Trophoblast cell (in vitro differentiated cells and primary cell): Measurements from ENCODE around the gene IVNS1ABP.

Experiments
- DNase-seq, 2 donors: peaks; one replicate each; pipeline ENCODE4 v3.0.0-alpha.2; 2016
- H2AFZ ChIP-seq: 2 replicates; pipeline ENCODE4 v1.6.1; 2013; ENCODE audit warnings: low read length, moderate library complexity, mild to moderate bottlenecking; ENCODE audit not compliant: insufficient read depth, poor library complexity
- H2AK5ac ChIP-seq: 2 replicates; pipeline ENCODE4 v1.6.1; 2013; ENCODE audit warnings: mild to moderate bottlenecking, low read length
- H2BK120ac ChIP-seq: 2 replicates; pipeline ENCODE4 v1.6.1; 2013; ENCODE audit warnings: low read length, mild to moderate bottlenecking, moderate library complexity; ENCODE audit not compliant: insufficient read depth, poor library complexity
- H2BK12ac ChIP-seq: 2 replicates; pipeline ENCODE4 v1.6.1; 2013; ENCODE audit warnings: mild to moderate bottlenecking, low read length, moderate library complexity
- H2BK5ac ChIP-seq: 2 replicates; pipeline ENCODE4 v1.6.1; 2013; ENCODE audit warnings: low read length, low read depth, moderate library complexity, mild to moderate bottlenecking; ENCODE audit not compliant: poor library complexity
- H3K14ac ChIP-seq: 2 replicates; pipeline ENCODE4 v1.6.1; 2013; ENCODE audit warnings: mild to moderate bottlenecking, low read length
- H3K18ac ChIP-seq: 2 replicates; pipeline ENCODE4 v1.6.1; 2013; ENCODE audit warnings: mild to moderate bottlenecking, low read length
- H3K23ac ChIP-seq: 2 replicates; pipeline ENCODE4 v1.6.1; 2013; ENCODE audit warnings: low read length
- H3K27ac ChIP-seq: 2 replicates; pipeline ENCODE4 v1.5.1; 2013; ENCODE audit warnings: low read depth, mild to moderate bottlenecking, inconsistent platforms, low read length, moderate library complexity
- H3K27me3 ChIP-seq: 2 replicates; pipeline ENCODE4 v1.6.1; 2013; ENCODE audit warnings: inconsistent platforms, mild to moderate bottlenecking, low read length, moderate library complexity; ENCODE audit not compliant: insufficient read depth
- H3K36me3 ChIP-seq, 2 experiments: 1 replicate in 1 of 2; 2 replicates in 1 of 2; pipeline ENCODE4 v1.6.1; 2013; ENCODE audit warnings: low read length in 2 of 2, mild to moderate bottlenecking in 2 of 2, moderate library complexity in 1 of 2; ENCODE audit not compliant: insufficient read depth in 2 of 2, control insufficient read depth in 1 of 2
- H3K4ac ChIP-seq: 2 replicates; pipeline ENCODE4 v1.6.1; 2013; ENCODE audit warnings: low read depth, mild to moderate bottlenecking, low read length, moderate library complexity
- H3K4me1 ChIP-seq, 2 experiments: 1 replicate in 1 of 2; 2 replicates in 1 of 2; pipeline ENCODE4 v1.6.1; 2013; ENCODE audit warnings: low read length in 2 of 2, mild to moderate bottlenecking in 2 of 2, moderate library complexity in 1 of 2; ENCODE audit not compliant: insufficient read depth in 2 of 2, control insufficient read depth in 1 of 2
- H3K4me2 ChIP-seq: 2 replicates; pipeline ENCODE4 v1.6.1; 2013; ENCODE audit warnings: inconsistent platforms, mild to moderate bottlenecking, low read length, moderate library complexity
- H3K4me3 ChIP-seq: 2 replicates; pipeline ENCODE4 v1.5.1; 2013; ENCODE audit warnings: mild to moderate bottlenecking, low read depth, low read length, inconsistent platforms
- H3K79me1 ChIP-seq: one replicate; pipeline ENCODE4 v1.6.1; 2013; ENCODE audit warnings: low read length
- H3K79me2 ChIP-seq: 2 replicates; pipeline ENCODE4 v1.6.1; 2013; ENCODE audit warnings: low read length, mild to moderate bottlenecking; ENCODE audit not compliant: control insufficient read depth, insufficient read depth, poor library complexity
- H3K9ac ChIP-seq: 2 replicates; pipeline ENCODE4 v1.6.1; 2013; ENCODE audit warnings: mild to moderate bottlenecking, low read length
- H3K9me3 ChIP-seq: 2 replicates; pipeline ENCODE4 v1.6.1; 2013; ENCODE audit warnings: low read depth, mild to moderate bottlenecking, control low read depth, inconsistent platforms, low read length; ENCODE audit not compliant: insufficient read depth
- H4K12ac ChIP-seq: 2 replicates; pipeline ENCODE4 v1.6.1; 2013; ENCODE audit warnings: low read depth, mild to moderate bottlenecking, low read length, moderate library complexity
- H4K8ac ChIP-seq: 2 replicates; pipeline ENCODE4 v1.6.1; 2013; ENCODE audit warnings: low read depth, mild to moderate bottlenecking, low read length, moderate library complexity
- H4K91ac ChIP-seq: one replicate; pipeline ENCODE4 v1.6.1; 2013; ENCODE audit warnings: low read depth, mild to moderate bottlenecking, low read length, moderate library complexity
- WGBS: extraction: QIAGEN DNeasy Blood & Tissue Kit; methylation state at CpG from one replicate; pipeline ENCODE4 v1.1.7; 2013; ENCODE audit warnings: missing lambda C conversion rate; ENCODE audit not compliant: insufficient read length, insufficient coverage; ENCODE audit errors: extremely low coverage; 5-methylcytosine and 5-hydroxymethylcytosine counted together

The IVNS1ABP gene

GRCh38 chr1:185308126-185308525, 8.9 kb downstream of the IVNS1ABP start:
- Histone ChIP-seq H3K18ac (no peak overlapping the region), H2BK5ac (no peak overlapping the region), H3K4me3 (no peak overlapping the region), H3K79me1 (no peaks in the 10 kb centered on the region), H3K23ac (no peak overlapping the region), H3K36me3 (peaks cover 10 to 30% of the 10 kb centered on the region in 2 experiments), H3K4me1 (no peaks in the 10 kb centered on the region), H3K79me2 (peaks cover 2% of the 10 kb centered on the region), H3K9me3 (no peaks in the 10 kb centered on the region), H3K27ac (no peak overlapping the region), H4K91ac (no peak overlapping the region), H2BK120ac (no peak overlapping the region), H2AFZ (no peak overlapping the region), H3K4ac (no peak overlapping the region), H3K27me3 (no peaks in the 10 kb centered on the region), H4K12ac (no peak overlapping the region), H2BK12ac (no peak overlapping the region), H3K14ac (no peak overlapping the region), H4K8ac (no peak overlapping the region), H3K4me2 (no peak overlapping the region), H2AK5ac (no peak overlapping the region), H3K9ac (no peak overlapping the region)
- DNase-seq: no peak
- WGBS: no CpG with 5 or more reads among the region's 1 CpG

DNA sequence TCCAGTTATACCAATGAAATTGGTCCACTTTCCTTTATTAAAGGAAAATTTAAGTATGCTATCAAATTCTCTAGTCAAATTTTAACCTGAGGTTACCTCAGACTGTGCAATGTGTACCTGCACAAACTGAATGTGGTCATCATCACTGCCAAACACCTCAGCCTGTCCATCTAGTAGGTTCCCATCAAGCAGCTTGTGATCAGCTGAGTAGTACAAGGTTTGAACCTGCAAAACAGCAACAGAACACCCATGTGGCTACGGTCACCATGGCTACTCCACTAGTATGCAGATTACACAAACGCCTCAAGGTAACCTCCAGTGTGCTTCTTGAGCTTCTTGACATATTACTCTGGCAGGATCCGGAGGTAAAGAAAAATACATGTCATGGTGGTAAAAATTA, 11.6 kb downstream of the IVNS1ABP start:
- Histone ChIP-seq H3K27me3 (no peaks in the 10 kb centered on the region), H2AK5ac (no peak overlapping the region), H3K4me1 (no peaks in the 10 kb centered on the region), H4K8ac (no peak overlapping the region), H3K4me3 (no peak overlapping the region), H3K27ac (no peak overlapping the region), H2AFZ (no peak overlapping the region), H4K12ac (no peak overlapping the region), H2BK120ac (no peak overlapping the region), H3K9me3 (no peaks in the 10 kb centered on the region), H4K91ac (no peak overlapping the region), H2BK12ac (no peak overlapping the region), H2BK5ac (no peak overlapping the region), H3K18ac (no peak overlapping the region), H3K79me2 (no peaks in the 10 kb centered on the region), H3K23ac (no peak overlapping the region), H3K79me1 (no peaks in the 10 kb centered on the region), H3K9ac (no peak overlapping the region), H3K36me3 (peaks cover 9 to 38% of the 10 kb centered on the region in 2 experiments), H3K4me2 (no peak overlapping the region), H3K14ac (no peak overlapping the region), H3K4ac (no peak overlapping the region)
- peak; percentile 56 to 75 for DNase-seq
- WGBS: no CpG with 5 or more reads among the region's 3 CpGs

- H3K9ac ChIP-seq: no peak overlapping the region
- H3K23ac ChIP-seq: no peak overlapping the region
- H2AK5ac ChIP-seq: no peak overlapping the region
- no peak overlapping the region for H3K4me2 ChIP-seq
- peak overlapping the region; percentile 19 for H4K8ac ChIP-seq
- DNase-seq: no peak
- H2BK12ac ChIP-seq: no peak overlapping the region
- H3K27ac ChIP-seq: no peak overlapping the region
- no peak overlapping the region for H4K91ac ChIP-seq
- no peak overlapping the region for H2BK120ac ChIP-seq
- H3K4ac ChIP-seq: no peak overlapping the region
- no peak overlapping the region for H3K4me3 ChIP-seq
- no peaks in the 10 kb centered on the region for H3K4me1 ChIP-seq
- H3K27me3 ChIP-seq: no peaks in the 10 kb centered on the region
- no peaks in the 10 kb centered on the region for H3K79me1 ChIP-seq
- no peaks in the 10 kb centered on the region for H3K9me3 ChIP-seq
- H3K79me2 ChIP-seq: no peaks in the 10 kb centered on the region
- H4K12ac ChIP-seq: no peak overlapping the region
- no peak overlapping the region for H3K14ac ChIP-seq
- peaks cover 5 to 41% of the 10 kb centered on the region in 2 experiments for H3K36me3 ChIP-seq
- no CpG with 5 or more reads among the region's 6 CpGs for WGBS
- H2BK5ac ChIP-seq: no peak overlapping the region
- peak overlapping the region; percentile 59 for H3K18ac ChIP-seq
- H2AFZ ChIP-seq: no peak overlapping the region
Observed at GRCh38 chr1:185300152-185300551, 16.9 kb downstream of the IVNS1ABP start.

DNA sequence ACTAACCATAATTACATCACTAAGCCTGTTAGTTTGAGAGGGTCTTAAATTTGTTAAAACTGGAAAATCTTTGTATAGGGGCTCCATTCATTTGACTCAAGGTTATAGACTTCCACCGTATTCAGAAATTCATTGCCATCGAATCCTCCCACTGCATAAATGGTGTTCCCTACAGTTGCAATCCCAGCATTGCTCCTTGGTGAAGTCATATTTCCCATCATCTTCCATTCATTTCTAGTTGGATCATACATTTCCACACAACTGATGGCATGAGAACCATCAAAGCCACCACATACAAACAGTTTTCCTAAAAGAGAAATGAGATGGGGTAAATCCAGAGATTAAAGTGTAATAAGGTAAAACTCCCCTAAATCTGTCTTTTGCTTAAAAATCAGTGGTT, 19.1 kb downstream of the IVNS1ABP start:
- Histone ChIP-seq H3K27me3 (no peaks in the 10 kb centered on the region), H3K27ac (no peak overlapping the region), H3K79me1 (no peaks in the 10 kb centered on the region), H3K4me3 (no peak overlapping the region), H3K4ac (no peak overlapping the region), H2BK120ac (no peak overlapping the region), H3K36me3 (peaks cover 7 to 37% of the 10 kb centered on the region in 2 experiments), H2AK5ac (no peak overlapping the region), H3K14ac (no peak overlapping the region), H2BK12ac (no peak overlapping the region), H4K12ac (no peak overlapping the region), H3K4me2 (no peak overlapping the region), H2BK5ac (no peak overlapping the region), H2AFZ (no peak overlapping the region), H3K18ac (no peak overlapping the region), H3K4me1 (no peaks in the 10 kb centered on the region), H4K91ac (no peak overlapping the region), H3K9me3 (no peaks in the 10 kb centered on the region), H3K23ac (no peak overlapping the region), H3K9ac (no peak overlapping the region), H3K79me2 (no peaks in the 10 kb centered on the region), H4K8ac (no peak overlapping the region)
- WGBS: no CpG with 5 or more reads among the region's 2 CpGs
- peak; percentile 15 to 58 for DNase-seq
